Liver (tissue), 9 donors: Measurements from ENCODE around the gene EARS2. TPM values are rescaled to one million over a fixed set of nuclear protein-coding genes. Genes with fewer than 3 reads are reported as not detected.

ENCODE experiments used
- DNase-seq: peaks from one replicate; pipeline ENCODE4 v3.0.0-alpha.2; 2017; ENCODE audit warnings: low spot score
- H3K27ac ChIP-seq, 2 donors: one replicate each; pipeline ENCODE4 v1.7.0; 2013; ENCODE audit warnings: inconsistent platforms in 2 of 2, low read length in 2 of 2, control low read depth in 1 of 2, low read depth in 1 of 2, mild to moderate bottlenecking in 1 of 2
- H3K27me3 ChIP-seq, 4 donors: one replicate each; pipeline versions ENCODE4 v1.6.1 to v1.7.0; 2013; ENCODE audit warnings: low read length in 3 of 4, inconsistent platforms in 1 of 4, mild to moderate bottlenecking in 1 of 4, moderate library complexity in 1 of 4; ENCODE audit not compliant: control insufficient read depth in 4 of 4, insufficient read depth in 4 of 4
- H3K36me3 ChIP-seq, 4 donors: one replicate each; pipeline versions ENCODE4 v1.6.1 to v1.7.0; 2013; ENCODE audit warnings: low read length in 3 of 4, mild to moderate bottlenecking in 3 of 4, low read depth in 1 of 4, moderate library complexity in 1 of 4; ENCODE audit not compliant: control insufficient read depth in 4 of 4, insufficient read depth in 3 of 4
- H3K4me1 ChIP-seq, 4 donors: one replicate each; pipeline versions ENCODE4 v1.6.1 to v1.7.0; 2013; ENCODE audit warnings: low read length in 3 of 4, mild to moderate bottlenecking in 3 of 4, moderate library complexity in 1 of 4; ENCODE audit not compliant: control insufficient read depth in 4 of 4, insufficient read depth in 4 of 4
- H3K4me3 ChIP-seq, 3 donors: one replicate each; pipeline versions ENCODE4 v1.6.1 to v1.7.0; 2013; ENCODE audit warnings: low read length in 3 of 3, control low read depth in 1 of 3, low read depth in 1 of 3, mild to moderate bottlenecking in 1 of 3
- H3K9ac ChIP-seq, 2 donors: one replicate each; pipeline ENCODE4 v1.7.0; 2013; ENCODE audit warnings: low read length in 2 of 2, mild to moderate bottlenecking in 2 of 2, moderate library complexity in 2 of 2, control low read depth in 1 of 2, low read depth in 1 of 2
- H3K9me3 ChIP-seq, 4 donors: one replicate each; pipeline versions ENCODE4 v1.6.1 to v1.7.0; 2013; ENCODE audit warnings: low read length in 3 of 4; ENCODE audit not compliant: control insufficient read depth in 4 of 4
- ATF3 ChIP-seq: IDR thresholded peaks from 2 replicates; pipeline ENCODE4 v1.6.1; 2016; ENCODE audit warnings: antibody characterized with exemption
- CTCF ChIP-seq: fragments of 150-350 bp; IDR thresholded peaks from 2 replicates; pipeline ENCODE4 v1.5.1; 2017; ENCODE audit warnings: improper control_type of control experiment, low read depth, low read length; ENCODE audit not compliant: missing input control
- EGR1 ChIP-seq, 2 donors: IDR thresholded peaks; 2 replicates each; pipeline ENCODE4 v1.6.1; 2016 to 2018; ENCODE audit warnings: antibody characterized with exemption in 2 of 2, low read depth in 2 of 2
- FOXA2 ChIP-seq: IDR thresholded peaks from 2 replicates; pipeline ENCODE4 v1.6.1; 2016; ENCODE audit warnings: antibody characterized with exemption
- GABPA ChIP-seq, 2 donors: IDR thresholded peaks in 1 of 2; conservative IDR thresholded peaks in 1 of 2; 2 replicates each; pipeline ENCODE4 v1.6.1; 2016; ENCODE audit warnings: antibody characterized with exemption in 2 of 2, mild to moderate bottlenecking in 1 of 2, moderate library complexity in 1 of 2
- HNF4A ChIP-seq, 2 donors: conservative IDR thresholded peaks; 2 replicates each; pipeline ENCODE4 v1.6.1; 2016; ENCODE audit warnings: antibody characterized with exemption in 2 of 2, mild to moderate bottlenecking in 2 of 2
- HNF4G ChIP-seq: IDR thresholded peaks from 2 replicates; pipeline ENCODE4 v1.6.1; 2016; ENCODE audit warnings: antibody characterized with exemption
- JUND ChIP-seq, 2 donors: IDR thresholded peaks; 2 replicates each; pipeline ENCODE4 v1.6.1; 2016; ENCODE audit warnings: antibody characterized with exemption in 2 of 2
- NR2F2 ChIP-seq: IDR thresholded peaks from 2 replicates; pipeline ENCODE4 v1.6.1; 2016; ENCODE audit warnings: antibody characterized with exemption
- RAD21 ChIP-seq, 2 donors: IDR thresholded peaks; 2 replicates each; pipeline ENCODE4 v1.6.1; 2016; ENCODE audit warnings: antibody characterized with exemption in 2 of 2, mild to moderate bottlenecking in 2 of 2
- REST ChIP-seq: IDR thresholded peaks from 2 replicates; pipeline ENCODE4 v1.6.1; 2016; ENCODE audit warnings: antibody characterized with exemption, mild to moderate bottlenecking
- RXRA ChIP-seq, 2 donors: IDR thresholded peaks; 2 replicates each; pipeline ENCODE4 v1.6.1; 2017 to 2018; ENCODE audit warnings: antibody characterized with exemption in 2 of 2, mild to moderate bottlenecking in 1 of 2
- SP1 ChIP-seq: IDR thresholded peaks from 2 replicates; pipeline ENCODE4 v1.6.1; 2018; ENCODE audit warnings: antibody characterized with exemption, mild to moderate bottlenecking
- ZBTB33 ChIP-seq: IDR thresholded peaks from 2 replicates; pipeline ENCODE4 v1.6.1; 2016; ENCODE audit warnings: antibody characterized with exemption
- WGBS: extraction: QIAGEN DNeasy Blood & Tissue Kit; methylation state at CpG from one replicate; pipeline ENCODE4 v1.1.7; 2013; 5-methylcytosine and 5-hydroxymethylcytosine counted together
- polyA plus RNA-seq, 2 donors: library from polyadenylated mRNA; stranded (reverse) in 1 of 2; unstranded in 1 of 2; fragments of 200-250 nt in 1 of 2; fragments of >200 nt in 1 of 2; fragmentation: Nextera tagmentation in 1 of 2; extraction: Ambion mirVana in 1 of 2; gene quantifications; one replicate each; pipeline versions ENCODE4 v1.2.1 to v1.2.3, GENCODE V29; 2013 to 2015
- total RNA-seq, 2 donors: library from RNA; depleted of rRNA; stranded (reverse); fragments of >200 nt; gene quantifications; one replicate each; pipeline ENCODE4 v1.2.3, GENCODE V29; 2014
- donor health status: healthy.
- donor health status: healthy.
- donor health status: healthy.
- donor health status: healthy.
- donor health status: healthy.

Gene EARS2
- total and polyA plus RNA-seq, 4 donors = 11.6 to 31.0 (median 19.6) TPM

GRCh38 chr16:23534868-23535860 is 22.0 kb downstream of the EARS2 start (continued):
- TF ChIP-seq REST (no peak), RXRA (IDR thresholded peaks at IDR 0.05) (no peak)

- Histone ChIP-seq H3K9ac (no peak overlapping the region), H3K27me3 (no peaks in the 10 kb centered on the region), H3K36me3 (peaks cover 14 to 72% (median 43%) of the 10 kb centered on the region in 4 donors), H3K4me1 (no peaks in the 10 kb centered on the region), H3K9me3 (no peaks in the 10 kb centered on the region), H3K4me3 (no peak overlapping the region), H3K27ac (no peak overlapping the region)
- no peak for DNase-seq
- 100% methylated on average over 1 of the region's 1 CpG for WGBS
- no peak for TF ChIP-seq GABPA (IDR thresholded peaks at IDR 0.05 in 1 of 2, conservative IDR thresholded peaks at IDR 0.05 in 1 of 2)
- no peak for TF ChIP-seq CTCF
- no peak for TF ChIP-seq ZBTB33
- no peak for TF ChIP-seq SP1
- no peak for TF ChIP-seq ATF3
- TF ChIP-seq EGR1 (IDR thresholded peaks at IDR 0.05; ENCODE audit: low read depth in 2 of 2) = no peak
- no peak for TF ChIP-seq JUND (IDR thresholded peaks at IDR 0.05)
- no peak for TF ChIP-seq HNF4G
- TF ChIP-seq FOXA2 = no peak
- TF ChIP-seq HNF4A (conservative IDR thresholded peaks at IDR 0.05) = no peak
- TF ChIP-seq RAD21 (IDR thresholded peaks at IDR 0.05) = no peak
- TF ChIP-seq RXRA (IDR thresholded peaks at IDR 0.05) = no peak
- TF ChIP-seq NR2F2 = no peak
Measured at GRCh38 chr16:23532448-23532847, 24.7 kb downstream of the EARS2 start.
